Neural progenitor cell (in vitro differentiated cells): Measurements from ENCODE around the gene IRF2BP2.

Experiments
- CTCF ChIP-seq: fragments of 200-600 bp; sonication (generic); IDR thresholded peaks from 2 replicates; pipeline ENCODE4 v1.5.1; 2017; ENCODE audit warnings: antibody characterized with exemption, mild to moderate bottlenecking
- EZH2 ChIP-seq: fragments of 200-600 bp; sonication (generic); IDR thresholded peaks from 2 replicates; pipeline ENCODE4 v1.6.1; 2017; ENCODE audit warnings: antibody characterized with exemption, mild to moderate bottlenecking, moderate library complexity
- EZH2phosphoT487 ChIP-seq: fragments of 200-600 bp; sonication (generic); IDR thresholded peaks from 2 replicates; pipeline ENCODE4 v1.6.1; 2017; ENCODE audit warnings: antibody characterized with exemption

GRCh38 chr1:234598974-234599616, 10.9 kb downstream of the IRF2BP2 start:
- TF ChIP-seq CTCF (no peak), EZH2phosphoT487 (no peak), EZH2 (no peak)
